ENCODE data around the gene CDH23. TPM values are rescaled to one million over a fixed set of nuclear protein-coding genes. Genes with fewer than 3 reads are reported as not detected.

Gene CDH23
- total RNA-seq, 1 experiment from 2014 or later = 0.34 TPM

GRCh38 chr10:71565284-71566000, 168.7 kb downstream of the CDH23 start:
- no peaks in the 10 kb centered on the region for H3K4me1 Mint-ChIP-seq (ENCODE audit: low read depth, unreplicated experiment)

GRCh38 chr10:71567006-71567405, 170.3 kb downstream of the CDH23 start:
- ChIA-PET CTCF (interaction anchor here (1.0 to 3.9 kb wide), 3 partner anchors 44 to 141 kb away, joined by 3 to 32 read pairs (median 6); no protein-coding TSS in a partner anchor), POLR2A (no interaction called here)
- Histone ChIP-seq H3K9me3 (no peaks in the 10 kb centered on the region), H3K4me1 (no peaks in the 10 kb centered on the region), H3K27me3 (replicated peaks; ENCODE audit: control insufficient read depth, insufficient read depth, low read length) (no peaks in the 10 kb centered on the region), H3K36me3 (ENCODE audit: control insufficient read depth, insufficient read depth, low read length) (no peaks in the 10 kb centered on the region), H3K4me3 (ENCODE audit: low read depth, low read length) (no peak overlapping the region)
- H3K36me3 Mint-ChIP-seq (ENCODE audit: insufficient read depth, unreplicated experiment) = no peaks in the 10 kb centered on the region
- BruUV-seq (replicated peaks) = no TSS peak
- intact Hi-C loops (cut with micrococcal nuclease; ENCODE audit: unreplicated experiment) = no loop called here
- no peak for TF ChIP-seq CTCF (IDR thresholded peaks at IDR 0.05; ENCODE audit: insufficient read depth in 1 of 2, low read depth in 1 of 2, low read length in 1 of 2, severe bottlenecking in 1 of 2, unreplicated experiment in 1 of 2)
- peaks cover 17% of the 10 kb centered on the region for H3K27me3 Mint-ChIP-seq (ENCODE audit: insufficient read depth, unreplicated experiment)
- no peak overlapping the region for H3K27ac Mint-ChIP-seq (ENCODE audit: unreplicated experiment)
- H3K9me3 Mint-ChIP-seq (ENCODE audit: unreplicated experiment) = no peaks in the 10 kb centered on the region
- no peak overlapping the region for H3K4me3 Mint-ChIP-seq (ENCODE audit: unreplicated experiment)
- H3K4me1 Mint-ChIP-seq (ENCODE audit: low read depth, unreplicated experiment) = no peaks in the 10 kb centered on the region
- DNase-seq = no peak

More at GRCh38 chr10:71565284-71566000, 168.7 kb downstream of the CDH23 start:
- intact Hi-C loops (cut with micrococcal nuclease; ENCODE audit: unreplicated experiment) = no loop called here
- Histone ChIP-seq H3K4me3 (ENCODE audit: low read depth, low read length) (no peak overlapping the region), H3K36me3 (ENCODE audit: control insufficient read depth, insufficient read depth, low read length) (no peaks in the 10 kb centered on the region), H3K4me1 (no peaks in the 10 kb centered on the region), H3K27me3 (replicated peaks; ENCODE audit: control insufficient read depth, insufficient read depth, low read length) (no peaks in the 10 kb centered on the region), H3K9me3 (no peaks in the 10 kb centered on the region)
- CTCF ChIA-PET = no interaction called here
- Mint-ChIP-seq H3K27ac (ENCODE audit: unreplicated experiment) (no peak overlapping the region), H3K27me3 (ENCODE audit: insufficient read depth, unreplicated experiment) (peaks cover 21% of the 10 kb centered on the region), H3K9me3 (ENCODE audit: unreplicated experiment) (no peaks in the 10 kb centered on the region), H3K4me3 (ENCODE audit: unreplicated experiment) (no peak overlapping the region), H3K36me3 (ENCODE audit: insufficient read depth, unreplicated experiment) (no peaks in the 10 kb centered on the region)
- POLR2A ChIA-PET = no interaction called here
- no TSS peak for BruUV-seq (replicated peaks)
- no peak for DNase-seq
- TF ChIP-seq CTCF (IDR thresholded peaks at IDR 0.05; ENCODE audit: insufficient read depth in 1 of 2, low read depth in 1 of 2, low read length in 1 of 2, severe bottlenecking in 1 of 2, unreplicated experiment in 1 of 2) = no peak

GRCh38 chr10:71568896-71569492, 172.3 kb downstream of the CDH23 start:
- CTCF ChIA-PET = interaction anchor here (0.8 to 3.9 kb wide), 15 partner anchors 10 to 260 kb away, joined by 3 to 32 read pairs (median 7); partner anchors contain the start of gene SLC29A3
- no peak for DNase-seq
- no peak for TF ChIP-seq CTCF (IDR thresholded peaks at IDR 0.05; ENCODE audit: insufficient read depth in 1 of 2, low read depth in 1 of 2, low read length in 1 of 2, severe bottlenecking in 1 of 2, unreplicated experiment in 1 of 2)
- Mint-ChIP-seq H3K36me3 (ENCODE audit: insufficient read depth, unreplicated experiment) (no peaks in the 10 kb centered on the region), H3K9me3 (ENCODE audit: unreplicated experiment) (no peaks in the 10 kb centered on the region), H3K27me3 (ENCODE audit: insufficient read depth, unreplicated experiment) (peaks cover 12% of the 10 kb centered on the region), H3K4me1 (ENCODE audit: low read depth, unreplicated experiment) (no peaks in the 10 kb centered on the region), H3K27ac (ENCODE audit: unreplicated experiment) (no peak overlapping the region), H3K4me3 (ENCODE audit: unreplicated experiment) (no peak overlapping the region)
- POLR2A ChIA-PET = no interaction called here
- no peaks in the 10 kb centered on the region for H3K4me1 ChIP-seq
- intact Hi-C loops (cut with micrococcal nuclease; ENCODE audit: unreplicated experiment) = no loop called here
- H3K9me3 ChIP-seq = no peaks in the 10 kb centered on the region
- H3K36me3 ChIP-seq (ENCODE audit: control insufficient read depth, insufficient read depth, low read length) = no peaks in the 10 kb centered on the region
- H3K27me3 ChIP-seq (replicated peaks; ENCODE audit: control insufficient read depth, insufficient read depth, low read length) = no peaks in the 10 kb centered on the region
- no peak overlapping the region for H3K4me3 ChIP-seq (ENCODE audit: low read depth, low read length)
- no TSS peak for BruUV-seq (replicated peaks)

All from Caco-2 (cell line).